ENCODE measurements around the gene TNXB. TPM values are rescaled to one million over a fixed set of nuclear protein-coding genes. Genes with fewer than 3 reads are reported as not detected.

TNXB gene
- total and polyA plus RNA-seq, 5 donors, result 77.9 to 182 (median 111) TPM

Other genes with a start within 250 kb of the TNXB start
- gene NEU1, start 246.5 kb downstream of the TNXB start, total RNA-seq, result 10 to 100 TPM; 18.5 to 28.2 (median 22.7) TPM
- 26.0 TPM for gene NEU1, start 246.5 kb downstream of the TNXB start, polyA plus RNA-seq
- not detected for gene SLC44A4, start 230.3 kb downstream of the TNXB start, total RNA-seq
- 0.05 TPM for gene SLC44A4, start 230.3 kb downstream of the TNXB start, polyA plus RNA-seq
- 10 to 100 TPM; 13.5 to 24.0 (median 20.0) TPM for gene EHMT2, start 211.6 kb downstream of the TNXB start, total RNA-seq
- 15.7 TPM for gene EHMT2, start 211.6 kb downstream of the TNXB start, polyA plus RNA-seq
- gene ZBTB12, start 207.3 kb downstream of the TNXB start, total RNA-seq, result 1 to 10 TPM; 1.6 to 5.0 (median 3.4) TPM
- 2.4 TPM for gene ZBTB12, start 207.3 kb downstream of the TNXB start, polyA plus RNA-seq
- gene C2, start 181.6 kb downstream of the TNXB start, total RNA-seq, result 10 to 100 TPM; 10.9 to 19.8 (median 12.0) TPM
- gene C2, start 181.6 kb downstream of the TNXB start, polyA plus RNA-seq, result 3.0 TPM
- gene CFB, start 163.2 kb downstream of the TNXB start, total RNA-seq, result 10 to 100 TPM; 14.2 to 34.2 (median 24.2) TPM
- gene CFB, start 163.2 kb downstream of the TNXB start, polyA plus RNA-seq, result 10.4 TPM
- gene NELFE, start 150.4 kb downstream of the TNXB start, total RNA-seq, result 10 to 100 TPM; 49.2 to 53.1 (median 50.9) TPM
- gene NELFE, start 150.4 kb downstream of the TNXB start, polyA plus RNA-seq, result 45.8 TPM
- 10 to 100 TPM; 36.5 to 43.1 (median 37.0) TPM for gene SKIC2, start 150.2 kb downstream of the TNXB start, total RNA-seq
- gene SKIC2, start 150.2 kb downstream of the TNXB start, polyA plus RNA-seq, result 28.9 TPM
- 10 to 100 TPM; 12.0 to 17.2 (median 16.1) TPM for gene DXO, start 137.2 kb downstream of the TNXB start, total RNA-seq
- 16.9 TPM for gene DXO, start 137.2 kb downstream of the TNXB start, polyA plus RNA-seq
- gene C4A, start 127.3 kb downstream of the TNXB start, total RNA-seq, result 100 to 1,000 TPM in 3 of 4 donors, 10 to 100 TPM in 1; 91.0 to 154 (median 139) TPM
- 40.7 TPM for gene C4A, start 127.3 kb downstream of the TNXB start, polyA plus RNA-seq
- 100 to 1,000 TPM in 3 of 4 donors, 10 to 100 TPM in 1; 86.0 to 163 (median 139) TPM for gene C4B, start 94.5 kb downstream of the TNXB start, total RNA-seq
- 41.2 TPM for gene C4B, start 94.5 kb downstream of the TNXB start, polyA plus RNA-seq
- 1 to 10 TPM in 1 of 4 donors, under 1 TPM in 2, not detected in 1; 0.47 to 3.2 (median 0.51) TPM for gene CYP21A2, start 70.9 kb downstream of the TNXB start, total RNA-seq
- gene CYP21A2, start 70.9 kb downstream of the TNXB start, polyA plus RNA-seq, result 0.48 TPM
- 10 to 100 TPM; 35.2 to 44.9 (median 38.5) TPM for gene ATF6B, start 18.9 kb upstream of the TNXB start, total RNA-seq
- 29.2 TPM for gene ATF6B, start 18.9 kb upstream of the TNXB start, polyA plus RNA-seq
- gene FKBPL, start 20.9 kb upstream of the TNXB start, total RNA-seq, result 1 to 10 TPM; 2.9 to 3.6 (median 3.1) TPM
- 3.5 TPM for gene FKBPL, start 20.9 kb upstream of the TNXB start, polyA plus RNA-seq
- gene PRRT1, start 42.6 kb upstream of the TNXB start, total RNA-seq, result 1 to 10 TPM; 1.5 to 3.3 (median 1.8) TPM
- 2.6 TPM for gene PRRT1, start 42.6 kb upstream of the TNXB start, polyA plus RNA-seq
- 10 to 100 TPM; 26.1 to 30.5 (median 30.1) TPM for gene PPT2, start 44.8 kb upstream of the TNXB start, total RNA-seq
- 22.4 TPM for gene PPT2, start 44.8 kb upstream of the TNXB start, polyA plus RNA-seq
- gene EGFL8, start 55.3 kb upstream of the TNXB start, total RNA-seq, result 10 to 100 TPM in 3 of 4 donors, 1 to 10 TPM in 1; 8.4 to 16.9 (median 12.9) TPM
- 12.6 TPM for gene EGFL8, start 55.3 kb upstream of the TNXB start, polyA plus RNA-seq
- 10 to 100 TPM; 56.9 to 67.2 (median 63.1) TPM for gene AGPAT1, start 66.7 kb upstream of the TNXB start, total RNA-seq
- gene AGPAT1, start 66.7 kb upstream of the TNXB start, polyA plus RNA-seq, result 54.9 TPM
- 10 to 100 TPM; 73.2 to 88.3 (median 76.7) TPM for gene RNF5, start 69.1 kb upstream of the TNXB start, total RNA-seq
- 118 TPM for gene RNF5, start 69.1 kb upstream of the TNXB start, polyA plus RNA-seq
- gene AGER, start 74.9 kb upstream of the TNXB start, total RNA-seq, result 1 to 10 TPM; 1.8 to 3.6 (median 3.5) TPM
- gene AGER, start 74.9 kb upstream of the TNXB start, polyA plus RNA-seq, result 1.6 TPM
- 10 to 100 TPM; 44.1 to 61.0 (median 51.8) TPM for gene PBX2, start 80.9 kb upstream of the TNXB start, total RNA-seq
- gene PBX2, start 80.9 kb upstream of the TNXB start, polyA plus RNA-seq, result 44.7 TPM
- gene GPSM3, start 83.3 kb upstream of the TNXB start, total RNA-seq, result 1 to 10 TPM; 5.9 to 9.5 (median 8.3) TPM
- 4.0 TPM for gene GPSM3, start 83.3 kb upstream of the TNXB start, polyA plus RNA-seq
- 10 to 100 TPM; 14.4 to 27.6 (median 22.1) TPM for gene NOTCH4, start 114.7 kb upstream of the TNXB start, total RNA-seq
- gene NOTCH4, start 114.7 kb upstream of the TNXB start, polyA plus RNA-seq, result 33.5 TPM